IMR-90 (cell line): ENCODE results near the gene ATP23. TPM values are rescaled to one million over a fixed set of nuclear protein-coding genes. Genes with fewer than 3 reads are reported as not detected.

Experiments used
- ATAC-seq: fragments of 200-7000 bp; cut with Tn5 transposase; 2 replicates; pipeline ENCODE4 v1.9.1; 2020; ENCODE audit warnings: low read depth, mild to moderate bottlenecking, moderate library complexity
- BruUV-seq: library from RNA; stranded (reverse); fragments of 400-500 nt; replicated peaks from 2 replicates; lab custom pipeline; 2021; lab: Mats Ljungman, UMichigan
- CTCF ChIA-PET: fragments of 300-600 bp; formaldehyde crosslinking; extraction: SDS; loops from one replicate; lab custom pipeline; 2021; ENCODE audit warnings: antibody characterized with exemption; lab: Yijun Ruan, JAX
- POLR2A ChIA-PET: fragments of 300-600 bp; sonication (Branson Sonifier 250); formaldehyde crosslinking; loops from one replicate; lab custom pipeline; 2022; ENCODE audit warnings: antibody characterized with exemption; ENCODE audit not compliant: unreplicated experiment; lab: Charles Lee
- DNase-seq: peaks from one replicate; pipeline ENCODE4 v3.0.0; 2013
- H2AFZ ChIP-seq: replicated peaks from 2 replicates; pipeline ENCODE3; 2013; ENCODE audit warnings: low read length, mild to moderate bottlenecking; ENCODE audit not compliant: poor library complexity
- H2AK5ac ChIP-seq: 2 replicates; pipeline ENCODE4 v1.6.1; 2013; ENCODE audit warnings: low read depth, low read length, inconsistent platforms
- H2AK9ac ChIP-seq: replicated peaks from 2 replicates; pipeline ENCODE3; 2013; ENCODE audit warnings: mild to moderate bottlenecking, low read depth, low read length, moderate library complexity; ENCODE audit not compliant: poor library complexity
- H2BK120ac ChIP-seq: 2 replicates; pipeline ENCODE4 v1.6.1; 2013; ENCODE audit warnings: low read depth, low read length, inconsistent platforms
- H2BK15ac ChIP-seq: 3 replicates; pipeline ENCODE4 v1.6.1; 2013; ENCODE audit warnings: low read depth, low read length, inconsistent platforms
- H2BK20ac ChIP-seq: 2 replicates; pipeline ENCODE4 v1.6.1; 2013; ENCODE audit warnings: low read depth, mild to moderate bottlenecking, inconsistent platforms, low read length, moderate library complexity
- H2BK5ac ChIP-seq: 2 replicates; pipeline ENCODE4 v1.6.1; 2013; ENCODE audit warnings: mild to moderate bottlenecking, low read depth, low read length, inconsistent platforms; ENCODE audit not compliant: poor library complexity, severe bottlenecking
- H3K14ac ChIP-seq: replicated peaks from 2 replicates; pipeline ENCODE4 v1.6.1; 2013; ENCODE audit warnings: low read depth, low read length, inconsistent platforms
- H3K18ac ChIP-seq: 2 replicates; pipeline ENCODE4 v1.6.1; 2013; ENCODE audit warnings: low read depth, low read length, control low read depth
- H3K23ac ChIP-seq: 2 replicates; pipeline ENCODE4 v1.6.1; 2013; ENCODE audit warnings: low read depth, low read length, inconsistent platforms
- H3K27ac ChIP-seq: 2 replicates; pipeline ENCODE4 v1.5.1; 2013; ENCODE audit warnings: mild to moderate bottlenecking, control low read depth, low read length; ENCODE audit not compliant: insufficient read depth
- H3K27me3 ChIP-seq: 2 replicates; pipeline ENCODE4 v1.6.1; 2013; ENCODE audit warnings: low read length; ENCODE audit not compliant: control insufficient read depth, insufficient read depth
- H3K36me3 ChIP-seq: 2 replicates; pipeline ENCODE4 v1.6.1; 2013; ENCODE audit warnings: low read length, mixed read lengths; ENCODE audit not compliant: control insufficient read depth, insufficient read depth
- H3K4ac ChIP-seq: 2 replicates; pipeline ENCODE4 v1.6.1; 2013; ENCODE audit warnings: low read depth, low read length, inconsistent platforms
- H3K4me1 ChIP-seq: 2 replicates; pipeline ENCODE4 v1.6.1; 2013; ENCODE audit warnings: low read length, mixed read lengths; ENCODE audit not compliant: control insufficient read depth, insufficient read depth
- H3K4me2 ChIP-seq: 2 replicates; pipeline ENCODE4 v1.6.1; 2013; ENCODE audit warnings: low read depth, mild to moderate bottlenecking, control low read depth, low read length, moderate library complexity
- H3K4me3 ChIP-seq: 2 replicates; pipeline ENCODE4 v1.5.1; 2013; ENCODE audit warnings: low read depth, mild to moderate bottlenecking, control low read depth, low read length, moderate library complexity; ENCODE audit not compliant: insufficient read depth
- H3K56ac ChIP-seq: 2 replicates; pipeline ENCODE4 v1.6.1; 2013; ENCODE audit warnings: low read length, inconsistent platforms; ENCODE audit not compliant: insufficient read depth; ENCODE audit errors: extremely low read depth
- H3K79me1 ChIP-seq, 2 experiments: 2 replicates each; pipeline ENCODE4 v1.6.1; 2013; ENCODE audit warnings: low read length in 2 of 2, inconsistent platforms in 1 of 2, low read depth in 1 of 2
- H3K9ac ChIP-seq: 2 replicates; pipeline ENCODE4 v1.6.1; 2013; ENCODE audit warnings: low read depth, low read length, control low read depth
- H3K9me1 ChIP-seq: 2 replicates; pipeline ENCODE4 v1.6.1; 2013; ENCODE audit warnings: low read length, inconsistent platforms; ENCODE audit not compliant: insufficient read depth
- H3K9me3 ChIP-seq: 2 replicates; pipeline ENCODE4 v1.6.1; 2013; ENCODE audit warnings: low read length; ENCODE audit not compliant: control insufficient read depth, insufficient read depth
- H4K20me1 ChIP-seq: 2 replicates; pipeline ENCODE4 v1.6.1; 2013; ENCODE audit warnings: low read length, inconsistent platforms; ENCODE audit not compliant: insufficient read depth
- H4K5ac ChIP-seq: 2 replicates; pipeline ENCODE4 v1.6.1; 2013; ENCODE audit warnings: mild to moderate bottlenecking, low read depth, low read length, control low read depth
- H4K8ac ChIP-seq, 2 experiments: 2 replicates each; pipeline ENCODE4 v1.6.1; 2013; ENCODE audit warnings: low read depth in 2 of 2, low read length in 2 of 2, control low read depth in 1 of 2, inconsistent platforms in 1 of 2
- H4K91ac ChIP-seq: 2 replicates; pipeline ENCODE4 v1.6.1; 2013; ENCODE audit warnings: low read depth, low read length, inconsistent platforms; ENCODE audit not compliant: insufficient read depth
- ELK1 ChIP-seq: fragments of 150-350 bp; IDR thresholded peaks from 2 replicates; pipeline ENCODE4 v1.6.1; 2016; ENCODE audit warnings: low read depth, mild to moderate bottlenecking, low read length, moderate library complexity, borderline replicate concordance
- MAFK ChIP-seq: IDR thresholded peaks from 2 replicates; pipeline ENCODE4 v1.6.1; 2012; ENCODE audit warnings: low read depth, low read length, improper control_type of control experiment
- NFE2L2 ChIP-seq: fragments of 150-350 bp; IDR thresholded peaks from 2 replicates; pipeline ENCODE4 v1.6.1; 2016; ENCODE audit warnings: low read depth, mild to moderate bottlenecking, low read length
- RCOR1 ChIP-seq: IDR thresholded peaks from 2 replicates; pipeline ENCODE4 v1.6.1; 2012; ENCODE audit warnings: mild to moderate bottlenecking, low read length, improper control_type of control experiment; ENCODE audit not compliant: insufficient replicate concordance
- SMC3 ChIP-seq: fragments of 150-350 bp; IDR thresholded peaks from 2 replicates; pipeline ENCODE4 v1.6.1; 2016; ENCODE audit warnings: low read depth, mild to moderate bottlenecking, antibody characterized with exemption, low read length, moderate library complexity
- USF2 ChIP-seq: fragments of 150-350 bp; IDR thresholded peaks from 2 replicates; pipeline ENCODE4 v1.6.1; 2017; ENCODE audit warnings: mild to moderate bottlenecking, antibody characterized with exemption, low read length, low read depth
- WGBS, 2 experiments: methylation state at CpG; one replicate each; pipeline versions ENCODE4 v1.1.5 to v1.1.7; 2013; ENCODE audit warnings: missing lambda C conversion rate in 2 of 2; ENCODE audit not compliant: insufficient read length in 1 of 2; ENCODE audit errors: extremely low coverage in 2 of 2; 5-methylcytosine and 5-hydroxymethylcytosine counted together
- dilution Hi-C: fragments of 300-500 bp; cut with HindIII; formaldehyde crosslinking; loops from one replicate; pipeline ENCODE4 v1.14.3; 2018; ENCODE audit warnings: low sequenced_read_pairs; ENCODE audit not compliant: unreplicated experiment
- in situ Hi-C: fragments of 300-500 bp; cut with MboI; formaldehyde crosslinking; loops from 3 replicates; pipeline ENCODE4 v1.14.3; 2019; ENCODE audit warnings: low sequenced_read_pairs, inconsistent platforms, mixed read lengths
- intact Hi-C: fragments of 100-400 bp; cut with micrococcal nuclease; formaldehyde crosslinking; loops from 2 replicates; pipeline ENCODE4 v1.10.0; 2022
- polyA plus RNA-seq, 3 experiments: library from polyadenylated mRNA; depleted of rRNA; stranded (reverse); fragments of >200 nt; gene quantifications; 2 replicates each; pipeline ENCODE4 v1.2.3, GENCODE V29; 2012; ENCODE audit warnings: low replicate concordance in 1 of 3
- total RNA-seq: library from RNA; depleted of rRNA; stranded (reverse); fragments of >200 nt; gene quantifications from 2 replicates; pipeline ENCODE4 v1.2.3, GENCODE V29; 2012

ATP23 gene
- total and polyA plus RNA-seq, 2 of the 4 experiments (the other 2 are of a cell fraction): 6.4 to 7.2 TPM

DNA sequence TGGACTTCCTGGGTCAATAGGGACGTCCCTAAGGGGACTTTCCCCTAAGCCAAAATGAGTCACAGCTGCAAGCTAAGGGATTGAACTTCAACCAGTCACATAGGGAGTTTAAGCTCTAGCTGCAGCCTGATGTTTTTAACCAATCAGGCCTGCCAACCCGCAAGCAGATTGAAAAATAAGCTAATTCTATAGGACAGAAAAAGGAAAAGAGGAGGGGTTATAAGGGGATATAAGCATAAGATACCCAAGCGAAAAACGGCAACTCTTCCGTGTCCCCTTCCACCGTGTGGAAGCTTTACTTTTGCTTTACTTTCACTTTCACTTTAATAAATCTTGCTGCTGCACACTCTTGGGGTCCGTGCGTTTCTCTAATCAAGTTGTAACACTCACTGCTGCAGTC lies 24.4 kb downstream of the ATP23 start:
- no peak overlapping the region for H3K23ac ChIP-seq
- no peak overlapping the region for H3K9ac ChIP-seq
- H3K56ac ChIP-seq: no peak overlapping the region
- no peak overlapping the region for H3K4ac ChIP-seq
- dilution Hi-C loops (no loop called here), in situ Hi-C loops (no loop called here), intact Hi-C loops (no loop called here)
- no peaks in the 10 kb centered on the region for H3K27me3 ChIP-seq
- no peaks in the 10 kb centered on the region for H3K36me3 ChIP-seq
- no peaks in the 10 kb centered on the region for H3K9me1 ChIP-seq
- no CpG with 5 or more reads among the region's 8 CpGs for WGBS, 2 experiments
- H2AK5ac ChIP-seq: no peak overlapping the region
- H2BK20ac ChIP-seq: no peak overlapping the region
- POLR2A ChIA-PET: no interaction called here
- no peak overlapping the region for H4K5ac ChIP-seq
- H4K8ac ChIP-seq: no peak overlapping the region
- peak overlapping the region; percentile 43 for H2AFZ ChIP-seq
- TF ChIP-seq USF2 (no peak), MAFK (no peak), NFE2L2 (no peak), RCOR1 (no peak), SMC3 (no peak), ELK1 (no peak)
- no peak for DNase-seq
- no peak for ATAC-seq
- H3K4me2 ChIP-seq: no peak overlapping the region
- H2BK15ac ChIP-seq: no peak overlapping the region
- H2BK120ac ChIP-seq: no peak overlapping the region
- no peaks in the 10 kb centered on the region for H3K79me1 ChIP-seq
- no peaks in the 10 kb centered on the region for H3K4me1 ChIP-seq
- 0 out of 2 replicates have a peak, but pooled peaks cover 2% of the 10 kb centered on the region for H3K9me3 ChIP-seq
- no peak overlapping the region for H4K91ac ChIP-seq
- H2BK5ac ChIP-seq: no peak overlapping the region
- H3K4me3 ChIP-seq: no peak overlapping the region
- CTCF ChIA-PET: interaction anchor here (1.1 kb wide), 1 partner anchor 10 kb away, joined by 3 read pairs; no protein-coding TSS in a partner anchor
- no peak overlapping the region for H3K14ac ChIP-seq
- H4K20me1 ChIP-seq: no peaks in the 10 kb centered on the region
- no peak overlapping the region for H3K27ac ChIP-seq
- no peak overlapping the region for H3K18ac ChIP-seq
- no peak overlapping the region for H2AK9ac ChIP-seq
- BruUV-seq: no TSS peak
